Body of pancreas (tissue), 4 donors: ENCODE results near the gene MYH15. TPM values are rescaled to one million over a fixed set of nuclear protein-coding genes. Genes with fewer than 3 reads are reported as not detected.

Source experiments
- ATAC-seq: fragments of 150-250 bp; one replicate; pipeline ENCODE4 v1.9.1; 2016
- DNase-seq, 4 donors: peaks; one replicate each; pipeline ENCODE4 v3.0.0-alpha.2; 2019
- H3K27ac ChIP-seq, 4 donors: fragments of 200-600 bp; sonication (generic); 1 replicate in 3 of 4; 2 replicates in 1 of 4; pipeline versions ENCODE4 v1.5.1 to v1.6.1; 2016 to 2019; ENCODE audit warnings: mild to moderate bottlenecking in 1 of 4, mixed read lengths in 1 of 4, moderate library complexity in 1 of 4
- H3K27me3 ChIP-seq, 2 donors: fragments of 200-600 bp; sonication (generic); one replicate each; pipeline ENCODE4 v1.6.0; 2016; ENCODE audit warnings: mild to moderate bottlenecking in 1 of 2
- H3K36me3 ChIP-seq, 2 donors: fragments of 200-600 bp; sonication (generic); replicated peaks in 1 of 2; 2 replicates each; pipeline ENCODE4 v1.5.1; 2016; ENCODE audit warnings: low read depth in 2 of 2; ENCODE audit not compliant: insufficient read depth in 1 of 2
- H3K4me1 ChIP-seq: fragments of 200-600 bp; sonication (generic); one replicate; pipeline ENCODE4 v1.6.0; 2016
- H3K4me3 ChIP-seq, 2 donors: fragments of 200-600 bp; sonication (generic); 1 replicate in 1 of 2; 2 replicates in 1 of 2; pipeline ENCODE4 v1.5.1; 2016 to 2019
- H3K9me3 ChIP-seq, 3 donors: fragments of 200-600 bp; sonication (generic); 1 replicate in 2 of 3; 2 replicates in 1 of 3; pipeline ENCODE4 v1.5.1; 2016
- CTCF ChIP-seq, 7 experiments: fragments of 450-650 bp in 4 of 7; fragments of 200-600 bp in 3 of 7; sonication (generic) in 3 of 7; IDR thresholded peaks; one replicate each; pipeline ENCODE4 v1.5.1; 2016 to 2019; ENCODE audit warnings: antibody characterized with exemption in 7 of 7
- POLR2A ChIP-seq, 3 donors: fragments of 450-650 bp; IDR thresholded peaks; one replicate each; pipeline ENCODE4 v1.6.1; 2016; ENCODE audit warnings: antibody characterized with exemption in 3 of 3, mild to moderate bottlenecking in 2 of 3
- WGBS, 2 donors: methylation state at CpG; one replicate each; pipeline ENCODE4 v1.1.5; 2017; 5-methylcytosine and 5-hydroxymethylcytosine counted together
- intact Hi-C: fragments of 100-400 bp; cut with DNase I; formaldehyde crosslinking; loops from one replicate; pipeline ENCODE4 v1.15.1; 2023
- total RNA-seq, 2 donors: library from RNA; depleted of rRNA; stranded (reverse); fragments of >200 nt; gene quantifications; one replicate each; pipeline ENCODE4 v1.1.0, GENCODE V29; 2016

Gene MYH15
- total RNA-seq, 2 donors from 2014 or later, result not detected

- WGBS, 2 donors, result 76 to 88% methylated on average over 7 of the region's 7 CpGs
- no peak for ATAC-seq
- no peak overlapping the region for H3K27ac ChIP-seq
- H3K4me3 ChIP-seq, result no peak overlapping the region
- H3K4me1 ChIP-seq, result peaks cover 26% of the 10 kb centered on the region
- H3K36me3 ChIP-seq, result no peaks in the 10 kb centered on the region
- no peaks in the 10 kb centered on the region for H3K9me3 ChIP-seq
- H3K27me3 ChIP-seq, result no peaks in the 10 kb centered on the region
- intact Hi-C loops, result no loop called here
- TF ChIP-seq POLR2A (IDR thresholded peaks at IDR 0.05) (no peak), CTCF (IDR thresholded peaks at IDR 0.05) (no peak)
- DNase-seq, result no peak
These were observed 101.3 kb downstream of the MYH15 start for GRCh38 chr3:108408883-108409799.

- peaks cover 31% of the 10 kb centered on the region for H3K4me1 ChIP-seq
- no peak overlapping the region for H3K4me3 ChIP-seq
- ATAC-seq, result no peak
These were observed 102.5 kb downstream of the MYH15 start for GRCh38 chr3:108407886-108408285.

GRCh38 chr3:108406661-108407206 lies 103.7 kb downstream of the MYH15 start:
- Histone ChIP-seq H3K4me3 (no peak overlapping the region), H3K36me3 (no peaks in the 10 kb centered on the region), H3K4me1 (peaks cover 21% of the 10 kb centered on the region), H3K27me3 (no peaks in the 10 kb centered on the region), H3K9me3 (no peaks in the 10 kb centered on the region), H3K27ac (peak overlapping the region in 1 of 4 donors; percentile 51)
- intact Hi-C loops, result no loop called here
- ATAC-seq, result peak; percentile 93
- DNase-seq, result peak in 3 of 4 donors; percentile 23 to 74 (median 35)
- no peak for TF ChIP-seq POLR2A (IDR thresholded peaks at IDR 0.05)
- TF ChIP-seq CTCF (IDR thresholded peaks at IDR 0.05), result peak; percentile 16 to 93 (median 78)
- WGBS, 2 donors, result 5 to 36% methylated on average over 7 of the region's 7 CpGs

More at GRCh38 chr3:108407886-108408285, 102.5 kb downstream of the MYH15 start:
- intact Hi-C loops, result no loop called here
- Histone ChIP-seq H3K27me3 (no peaks in the 10 kb centered on the region), H3K9me3 (no peaks in the 10 kb centered on the region), H3K27ac (no peak overlapping the region), H3K36me3 (no peaks in the 10 kb centered on the region)
- TF ChIP-seq POLR2A (IDR thresholded peaks at IDR 0.05) (no peak), CTCF (IDR thresholded peaks at IDR 0.05) (no peak)
- no peak for DNase-seq
- 68 to 82% methylated on average over 3 of the region's 3 CpGs for WGBS, 2 donors

- Histone ChIP-seq H3K36me3 (no peaks in the 10 kb centered on the region), H3K27me3 (no peaks in the 10 kb centered on the region), H3K9me3 (no peaks in the 10 kb centered on the region), H3K27ac (peak overlapping the region in 1 of 4 donors; percentile 5), H3K4me1 (peaks cover 21% of the 10 kb centered on the region), H3K4me3 (no peak overlapping the region)
- WGBS, 2 donors, result 64 to 81% methylated on average over 3 of the region's 3 CpGs
- no peak for DNase-seq
- ATAC-seq, result no peak
- intact Hi-C loops, result no loop called here
- no peak for TF ChIP-seq POLR2A (IDR thresholded peaks at IDR 0.05)
- no peak for TF ChIP-seq CTCF (IDR thresholded peaks at IDR 0.05)
These were observed 104.2 kb downstream of the MYH15 start for GRCh38 chr3:108406063-108406660.
